ENCODE data around the gene CCDC93. TPM values are rescaled to one million over a fixed set of nuclear protein-coding genes. Genes with fewer than 3 reads are reported as not detected.

The CCDC93 gene
- total RNA-seq, 2 experiments from 2014 or later: 26.2 to 39.5 TPM

GRCh38 chr2:117952701-117953100 is 61.2 kb downstream of the CCDC93 start:
- DNase-seq (no peak), ATAC-seq (no peak)
- Mint-ChIP-seq H3K4me3 (no peak overlapping the region), H3K36me3 (ENCODE audit: low read depth) (peaks cover 54% of the 10 kb centered on the region), H3K4me1 (no peaks in the 10 kb centered on the region), H3K9me3 (ENCODE audit: low read depth) (no peaks in the 10 kb centered on the region), H3K27me3 (no peaks in the 10 kb centered on the region), H3K27ac (no peak overlapping the region)
- ChIA-PET CTCF (interaction anchor here (4.1 kb wide), 1 partner anchor 50 kb away, joined by 19 read pairs; no protein-coding TSS in a partner anchor), POLR2A (no interaction called here)
- intact Hi-C loops (cut with DNase I, micrococcal nuclease): no loop called here

- no peak overlapping the region for H3K27ac Mint-ChIP-seq
- no peak overlapping the region for H3K4me3 Mint-ChIP-seq
- H3K4me1 Mint-ChIP-seq: no peaks in the 10 kb centered on the region
- ATAC-seq (no peak), DNase-seq (no peak)
- ChIA-PET POLR2A (no interaction called here), CTCF (interaction anchor here (4.1 kb wide), 1 partner anchor 51 kb away, joined by 19 read pairs; no protein-coding TSS in a partner anchor)
- peaks cover 50% of the 10 kb centered on the region for H3K36me3 Mint-ChIP-seq (ENCODE audit: low read depth)
- no peaks in the 10 kb centered on the region for H3K27me3 Mint-ChIP-seq
- no peaks in the 10 kb centered on the region for H3K9me3 Mint-ChIP-seq (ENCODE audit: low read depth)
- intact Hi-C loops (cut with DNase I, micrococcal nuclease): no loop called here
Observed at GRCh38 chr2:117952228-117952627, 61.6 kb downstream of the CCDC93 start.

GRCh38 chr2:117949806-117950205 is 64.1 kb downstream of the CCDC93 start:
- peak overlapping the region; percentile 35 for H3K27ac Mint-ChIP-seq
- DNase-seq: no peak
- intact Hi-C loops (cut with DNase I, micrococcal nuclease): loop anchor here in 1 of 2 experiments (10.0 kb wide), 1 partner anchor 135 kb away; the partner anchor contains the start of gene DDX18
- H3K9me3 Mint-ChIP-seq (ENCODE audit: low read depth): no peaks in the 10 kb centered on the region
- H3K4me3 Mint-ChIP-seq: no peak overlapping the region
- ChIA-PET POLR2A (no interaction called here), CTCF (interaction anchor here (0.7 to 4.1 kb wide), 5 partner anchors 8 to 135 kb away, joined by 3 to 19 read pairs (median 3); partner anchors contain the start of gene DDX18)
- no peaks in the 10 kb centered on the region for H3K4me1 Mint-ChIP-seq
- ATAC-seq: no peak
- peaks cover 63% of the 10 kb centered on the region for H3K36me3 Mint-ChIP-seq (ENCODE audit: low read depth)
- no peaks in the 10 kb centered on the region for H3K27me3 Mint-ChIP-seq

GRCh38 chr2:117948615-117949014 is 65.3 kb downstream of the CCDC93 start:
- intact Hi-C loops (cut with DNase I, micrococcal nuclease): loop anchor here in 1 of 2 experiments (10.0 kb wide), 1 partner anchor 134 kb away; the partner anchor contains the start of gene DDX18

GRCh38 chr2:117945296-117945695 is 68.6 kb downstream of the CCDC93 start:
- Mint-ChIP-seq H3K9me3 (ENCODE audit: low read depth) (no peaks in the 10 kb centered on the region), H3K27me3 (no peaks in the 10 kb centered on the region), H3K4me3 (no peak overlapping the region), H3K36me3 (ENCODE audit: low read depth) (peaks cover 61% of the 10 kb centered on the region), H3K4me1 (no peaks in the 10 kb centered on the region), H3K27ac (no peak overlapping the region)
- intact Hi-C loops (cut with DNase I, micrococcal nuclease): loop anchor here in 1 of 2 experiments (10.0 kb wide), 1 partner anchor 130 kb away; the partner anchor contains the start of gene DDX18
- no peak for ATAC-seq
- POLR2A ChIA-PET: no interaction called here
- CTCF ChIA-PET: no interaction called here
- no peak for DNase-seq

More at GRCh38 chr2:117948615-117949014, 65.3 kb downstream of the CCDC93 start:
- H3K4me1 Mint-ChIP-seq: no peaks in the 10 kb centered on the region
- H3K4me3 Mint-ChIP-seq: no peak overlapping the region
- DNase-seq (no peak), ATAC-seq (no peak)
- ChIA-PET POLR2A (no interaction called here), CTCF (interaction anchor here (1.3 to 4.1 kb wide), 3 partner anchors 9 to 134 kb away, joined by 3 to 19 read pairs (median 4); partner anchors contain the start of gene DDX18)
- no peaks in the 10 kb centered on the region for H3K27me3 Mint-ChIP-seq
- peaks cover 57% of the 10 kb centered on the region for H3K36me3 Mint-ChIP-seq (ENCODE audit: low read depth)
- no peaks in the 10 kb centered on the region for H3K9me3 Mint-ChIP-seq (ENCODE audit: low read depth)
- no peak overlapping the region for H3K27ac Mint-ChIP-seq

- no peaks in the 10 kb centered on the region for H3K27me3 Mint-ChIP-seq
- intact Hi-C loops (cut with DNase I, micrococcal nuclease): loop anchor here in 1 of 2 experiments (10.0 kb wide), 1 partner anchor 130 kb away; the partner anchor contains the start of gene DDX18
- CTCF ChIA-PET: no interaction called here
Observed at GRCh38 chr2:117944816-117945215, 69.1 kb downstream of the CCDC93 start.

GRCh38 chr2:117943013-117943672 is 70.7 kb downstream of the CCDC93 start:
- ATAC-seq (no peak), DNase-seq (no peak)
- Mint-ChIP-seq H3K4me1 (no peaks in the 10 kb centered on the region), H3K9me3 (ENCODE audit: low read depth) (no peaks in the 10 kb centered on the region), H3K27ac (no peak overlapping the region), H3K4me3 (no peak overlapping the region), H3K27me3 (no peaks in the 10 kb centered on the region), H3K36me3 (ENCODE audit: low read depth) (peaks cover 63% of the 10 kb centered on the region)
- intact Hi-C loops (cut with DNase I, micrococcal nuclease): loop anchor here in 1 of 2 experiments (10.0 kb wide), 1 partner anchor 128 kb away; the partner anchor contains the start of gene DDX18
- ChIA-PET CTCF (interaction anchor here (0.5 kb wide), 1 partner anchor 61 kb away, joined by 3 read pairs; no protein-coding TSS in a partner anchor), POLR2A (no interaction called here)

More at GRCh38 chr2:117944816-117945215, 69.1 kb downstream of the CCDC93 start:
- H3K4me3 Mint-ChIP-seq: no peak overlapping the region
- POLR2A ChIA-PET: no interaction called here
- no peaks in the 10 kb centered on the region for H3K4me1 Mint-ChIP-seq
- no peak overlapping the region for H3K27ac Mint-ChIP-seq
- H3K36me3 Mint-ChIP-seq (ENCODE audit: low read depth): peaks cover 63% of the 10 kb centered on the region
- DNase-seq: no peak
- ATAC-seq: no peak
- no peaks in the 10 kb centered on the region for H3K9me3 Mint-ChIP-seq (ENCODE audit: low read depth)

- Mint-ChIP-seq H3K4me1 (no peaks in the 10 kb centered on the region), H3K36me3 (ENCODE audit: low read depth) (peaks cover 62% of the 10 kb centered on the region), H3K27me3 (no peaks in the 10 kb centered on the region), H3K27ac (no peak overlapping the region), H3K9me3 (ENCODE audit: low read depth) (no peaks in the 10 kb centered on the region), H3K4me3 (no peak overlapping the region)
- POLR2A ChIA-PET: no interaction called here
- ATAC-seq (no peak), DNase-seq (no peak)
- CTCF ChIA-PET: interaction anchor here (0.5 kb wide), 1 partner anchor 62 kb away, joined by 3 read pairs; no protein-coding TSS in a partner anchor
- intact Hi-C loops (cut with DNase I, micrococcal nuclease): loop anchor here in 1 of 2 experiments (10.0 kb wide), 1 partner anchor 128 kb away; the partner anchor contains the start of gene DDX18
Observed at GRCh38 chr2:117942551-117942950, 71.3 kb downstream of the CCDC93 start.

- intact Hi-C loops (cut with DNase I, micrococcal nuclease): loop anchor here in 1 of 2 experiments (10.0 kb wide), 1 partner anchor 127 kb away; the partner anchor contains the start of gene DDX18
- Mint-ChIP-seq H3K4me3 (no peak overlapping the region), H3K27me3 (no peaks in the 10 kb centered on the region), H3K36me3 (ENCODE audit: low read depth) (peaks cover 57% of the 10 kb centered on the region), H3K4me1 (no peaks in the 10 kb centered on the region), H3K27ac (no peak overlapping the region), H3K9me3 (ENCODE audit: low read depth) (no peaks in the 10 kb centered on the region)
- DNase-seq (no peak), ATAC-seq (no peak)
- CTCF ChIA-PET: interaction anchor here (0.6 kb wide), 1 partner anchor 8 kb away, joined by 3 read pairs; no protein-coding TSS in a partner anchor
- POLR2A ChIA-PET: no interaction called here
Observed at GRCh38 chr2:117941693-117942092, 72.2 kb downstream of the CCDC93 start.

- H3K27me3 Mint-ChIP-seq: no peaks in the 10 kb centered on the region
- peaks cover 53% of the 10 kb centered on the region for H3K36me3 Mint-ChIP-seq (ENCODE audit: low read depth)
- ChIA-PET CTCF (no interaction called here), POLR2A (no interaction called here)
- H3K9me3 Mint-ChIP-seq (ENCODE audit: low read depth): no peaks in the 10 kb centered on the region
- no peak overlapping the region for H3K4me3 Mint-ChIP-seq
- ATAC-seq (no peak), DNase-seq (no peak)
- H3K27ac Mint-ChIP-seq: no peak overlapping the region
- H3K4me1 Mint-ChIP-seq: no peaks in the 10 kb centered on the region
- intact Hi-C loops (cut with DNase I, micrococcal nuclease): loop anchor here in 1 of 2 experiments (10.0 kb wide), 1 partner anchor 126 kb away; the partner anchor contains the start of gene DDX18
Observed at GRCh38 chr2:117940436-117940835, 73.4 kb downstream of the CCDC93 start.

GRCh38 chr2:117938611-117939010 is 75.3 kb downstream of the CCDC93 start:
- DNase-seq (no peak), ATAC-seq (no peak)
- no peaks in the 10 kb centered on the region for H3K9me3 Mint-ChIP-seq (ENCODE audit: low read depth)
- peaks cover 60% of the 10 kb centered on the region for H3K36me3 Mint-ChIP-seq (ENCODE audit: low read depth)
- no peaks in the 10 kb centered on the region for H3K27me3 Mint-ChIP-seq
- no peak overlapping the region for H3K4me3 Mint-ChIP-seq
- intact Hi-C loops (cut with DNase I, micrococcal nuclease): loop anchor here in 1 of 2 experiments (10.0 kb wide), 1 partner anchor 114 kb away; no protein-coding TSS in a partner anchor
- H3K27ac Mint-ChIP-seq: no peak overlapping the region
- H3K4me1 Mint-ChIP-seq: no peaks in the 10 kb centered on the region
- CTCF ChIA-PET: interaction anchor here (1.3 kb wide), 1 partner anchor 65 kb away, joined by 4 read pairs; no protein-coding TSS in a partner anchor
- POLR2A ChIA-PET: no interaction called here

All from activated CD4-positive, alpha-beta T cell treated with anti-CD3 and anti-CD28 coated beads for 36 hours (primary cell).